Smooth muscle cell (in vitro differentiated cells): ENCODE results near the gene IGF1R. TPM values are rescaled to one million over a fixed set of nuclear protein-coding genes. Genes with fewer than 3 reads are reported as not detected.

Experiments used
- DNase-seq: peaks from one replicate; lab custom pipeline; 2025; ENCODE audit not compliant: unreplicated experiment; lab: John Stamatoyannopoulos, UW
- H2AFZ ChIP-seq: fragments of 200-600 bp; sonication (generic); 2 replicates; pipeline ENCODE4 v1.6.0; 2016; ENCODE audit warnings: antibody characterized with exemption, low read depth, mild to moderate bottlenecking
- H3F3A ChIP-seq: fragments of 200-600 bp; sonication (generic); 2 replicates; pipeline ENCODE4 v1.6.0; 2017; ENCODE audit warnings: antibody characterized with exemption, low read depth
- H3K27ac ChIP-seq: fragments of 200-600 bp; sonication (generic); 2 replicates; pipeline ENCODE4 v1.5.1; 2016; ENCODE audit warnings: low read depth, mild to moderate bottlenecking
- H3K27me3 ChIP-seq: fragments of 200-600 bp; sonication (generic); 2 replicates; pipeline ENCODE4 v1.6.1; 2016; ENCODE audit warnings: low read depth, mild to moderate bottlenecking
- H3K36me3 ChIP-seq: fragments of 200-600 bp; sonication (generic); 2 replicates; pipeline ENCODE4 v1.5.1; 2016; ENCODE audit warnings: low read depth
- H3K4me1 ChIP-seq: fragments of 200-600 bp; sonication (generic); 2 replicates; pipeline ENCODE4 v1.5.1; 2016; ENCODE audit warnings: low read depth
- H3K4me2 ChIP-seq: fragments of 200-600 bp; sonication (generic); 2 replicates; pipeline ENCODE4 v1.6.0; 2016; ENCODE audit warnings: mild to moderate bottlenecking
- H3K4me3 ChIP-seq: fragments of 200-600 bp; sonication (generic); 2 replicates; pipeline ENCODE4 v1.5.1; 2016; ENCODE audit warnings: mild to moderate bottlenecking
- H3K79me2 ChIP-seq: fragments of 200-600 bp; sonication (generic); 2 replicates; pipeline ENCODE4 v1.6.0; 2016; ENCODE audit warnings: low read depth, mild to moderate bottlenecking
- H3K9ac ChIP-seq: fragments of 200-600 bp; sonication (generic); 2 replicates; pipeline ENCODE4 v1.6.0; 2016; ENCODE audit warnings: low read depth
- H3K9me3 ChIP-seq: fragments of 200-600 bp; sonication (generic); replicated peaks from 2 replicates; pipeline ENCODE4 v1.5.1; 2016; ENCODE audit warnings: low read depth
- H4K20me1 ChIP-seq: fragments of 200-600 bp; sonication (generic); 2 replicates; pipeline ENCODE4 v1.6.0; 2016; ENCODE audit warnings: low read depth
- CTCF ChIP-seq: fragments of 200-600 bp; sonication (generic); IDR thresholded peaks from 2 replicates; pipeline ENCODE4 v1.5.1; 2017; ENCODE audit warnings: borderline replicate concordance, mild to moderate bottlenecking, antibody characterized with exemption; ENCODE audit not compliant: insufficient read depth, poor library complexity, severe bottlenecking
- WGBS: methylation state at CpG from one replicate; pipeline ENCODE4 v1.1.7; 2016; ENCODE audit warnings: low lambda C conversion rate; 5-methylcytosine and 5-hydroxymethylcytosine counted together
- polyA plus RNA-seq: library from polyadenylated mRNA; unstranded; fragments of >200 nt; fragmentation: Nextera tagmentation; extraction: Ambion mirVana; gene quantifications from 2 replicates; pipeline ENCODE4 v1.2.1, GENCODE V29; 2016
- total RNA-seq: library from RNA; depleted of rRNA; stranded (reverse); fragments of >200 nt; gene quantifications from 2 replicates; pipeline ENCODE4 v1.2.3, GENCODE V29; 2014

IGF1R gene
- total and polyA plus RNA-seq, 2 experiments from 2014 or later, result 14.0 to 70.2 TPM

GRCh38 chr15:98812716-98813446 is 164.5 kb downstream of the IGF1R start:
- peaks cover under 1% of the 10 kb centered on the region for H3K4me1 ChIP-seq
- no peak for DNase-seq
- peaks cover 92% of the 10 kb centered on the region for H3K79me2 ChIP-seq
- TF ChIP-seq CTCF, result no peak
- H4K20me1 ChIP-seq, result peaks cover 81% of the 10 kb centered on the region
- no peak overlapping the region for H2AFZ ChIP-seq
- 57% methylated on average over 8 of the region's 8 CpGs for WGBS
- H3K4me3 ChIP-seq, result no peak overlapping the region
- H3K9me3 ChIP-seq, result no peaks in the 10 kb centered on the region
- no peaks in the 10 kb centered on the region for H3K27me3 ChIP-seq
- H3F3A ChIP-seq, result peaks cover 5% of the 10 kb centered on the region
- H3K4me2 ChIP-seq, result no peak overlapping the region
- H3K9ac ChIP-seq, result no peak overlapping the region
- H3K36me3 ChIP-seq, result no peaks in the 10 kb centered on the region
- no peak overlapping the region for H3K27ac ChIP-seq

GRCh38 chr15:98813951-98814350 is 165.6 kb downstream of the IGF1R start:
- Histone ChIP-seq H3K4me3 (no peak overlapping the region), H3K36me3 (no peaks in the 10 kb centered on the region), H3K27me3 (no peaks in the 10 kb centered on the region), H3K4me2 (no peak overlapping the region), H3K9ac (no peak overlapping the region), H2AFZ (no peak overlapping the region), H4K20me1 (peaks cover 79% of the 10 kb centered on the region), H3F3A (no peaks in the 10 kb centered on the region), H3K4me1 (no peaks in the 10 kb centered on the region), H3K27ac (no peak overlapping the region), H3K79me2 (peaks cover 89% of the 10 kb centered on the region), H3K9me3 (no peaks in the 10 kb centered on the region)
- TF ChIP-seq CTCF, result no peak
- 84% methylated on average over 4 of the region's 4 CpGs for whole genome bisulfite sequencing
- DNase-seq, result no peak

GRCh38 chr15:98815207-98815606 is 166.9 kb downstream of the IGF1R start:
- H3K4me3 ChIP-seq, result no peak overlapping the region
- H3K4me2 ChIP-seq, result no peak overlapping the region
- H3F3A ChIP-seq, result no peaks in the 10 kb centered on the region
- no peak overlapping the region for H3K27ac ChIP-seq
- H3K9me3 ChIP-seq, result no peaks in the 10 kb centered on the region
- no peak overlapping the region for H2AFZ ChIP-seq
- H3K36me3 ChIP-seq, result no peaks in the 10 kb centered on the region
- H4K20me1 ChIP-seq, result peaks cover 79% of the 10 kb centered on the region
- WGBS, result 93% methylated on average over 5 of the region's 5 CpGs
- H3K4me1 ChIP-seq, result no peaks in the 10 kb centered on the region
- H3K27me3 ChIP-seq, result no peaks in the 10 kb centered on the region
- no peak for TF ChIP-seq CTCF
- no peak overlapping the region for H3K9ac ChIP-seq
- DNase-seq, result no peak
- peaks cover 84% of the 10 kb centered on the region for H3K79me2 ChIP-seq

GRCh38 chr15:98817745-98818144 is 169.4 kb downstream of the IGF1R start:
- Histone ChIP-seq H2AFZ (no peak overlapping the region), H3K27ac (no peak overlapping the region), H3K9ac (no peak overlapping the region), H3K4me2 (no peak overlapping the region), H3K36me3 (no peaks in the 10 kb centered on the region), H3K4me3 (no peak overlapping the region), H3K27me3 (no peaks in the 10 kb centered on the region), H3F3A (no peaks in the 10 kb centered on the region), H3K79me2 (peaks cover 76% of the 10 kb centered on the region), H3K9me3 (no peaks in the 10 kb centered on the region), H3K4me1 (peaks cover 5% of the 10 kb centered on the region), H4K20me1 (peaks cover 65% of the 10 kb centered on the region)
- no peak for DNase-seq
- TF ChIP-seq CTCF, result no peak
- 92% methylated on average over 2 of the region's 2 CpGs for WGBS
